Omental fat pad (tissue), 4 donors: ENCODE measurements around the gene PRC1. TPM values are rescaled to one million over a fixed set of nuclear protein-coding genes. Genes with fewer than 3 reads are reported as not detected.

Experiments used
- ATAC-seq: fragments of 150-250 bp; one replicate; pipeline ENCODE4 v1.9.1; 2016; ENCODE audit warnings: mild to moderate bottlenecking, moderate library complexity; ENCODE audit not compliant: low FRiP score
- DNase-seq: peaks from one replicate; pipeline ENCODE4 v3.0.0-alpha.2; 2019; ENCODE audit warnings: low spot score
- CTCF ChIP-seq, 3 donors: fragments of 450-650 bp; IDR thresholded peaks; one replicate each; pipeline ENCODE4 v1.5.1; 2016 to 2017; ENCODE audit warnings: antibody characterized with exemption in 3 of 3, mild to moderate bottlenecking in 3 of 3, moderate library complexity in 2 of 3
- total RNA-seq, 4 donors: library from RNA; depleted of rRNA; stranded (reverse); fragments of >200 nt; gene quantifications; one replicate each; pipeline ENCODE4 v1.1.0, GENCODE V29; 2016

Gene PRC1
- total RNA-seq, 4 donors from 2014 or later = 3.5 to 26.2 (median 11.9) TPM

- ATAC-seq (peak; percentile 25), DNase-seq (no peak)
- TF ChIP-seq CTCF (IDR thresholded peaks at IDR 0.05) = no peak
These were observed 37.1 kb downstream of the PRC1 start for GRCh38 chr15:90957031-90957790.

GRCh38 chr15:90956274-90957030, 37.9 kb downstream of the PRC1 start:
- ATAC-seq (peak; percentile 59), DNase-seq (peak; percentile 63)
- TF ChIP-seq CTCF (IDR thresholded peaks at IDR 0.05) = peak in 1 of 3 donors; percentile 80

GRCh38 chr15:90955624-90956273, 38.6 kb downstream of the PRC1 start:
- TF ChIP-seq CTCF (IDR thresholded peaks at IDR 0.05) = no peak
- ATAC-seq (no peak), DNase-seq (no peak)

GRCh38 chr15:90954712-90955623, 39.4 kb downstream of the PRC1 start, which contains the start of gene RCCD1:
Gene RCCD1, plus strand, starts transcription at chr15:90954884. Its CDS starts 1,851 bp downstream, at chr15:90956735.
- DNase-seq = peak; percentile 78
- peak; percentile 93 for ATAC-seq
- TF ChIP-seq CTCF (IDR thresholded peaks at IDR 0.05) = no peak

- TF ChIP-seq CTCF (IDR thresholded peaks at IDR 0.05) = no peak
- no peak for ATAC-seq
- DNase-seq = no peak
These were observed 40.2 kb downstream of the PRC1 start for GRCh38 chr15:90953947-90954711.
